NCI-H2196 treated with DMSO at 0.1 percent for 48 hours (cell line): ENCODE data around the gene FAM24B.
"Not testable (repeated sequence)": the region's sequence is repeated elsewhere in the genome, so short reads cannot be mapped to it uniquely, and the experiment has no call there.

ENCODE experiments used
- DNase-seq: peaks from one replicate; lab custom pipeline; 2025; ENCODE audit not compliant: unreplicated experiment; lab: John Stamatoyannopoulos, UW

The FAM24B gene, protein sequence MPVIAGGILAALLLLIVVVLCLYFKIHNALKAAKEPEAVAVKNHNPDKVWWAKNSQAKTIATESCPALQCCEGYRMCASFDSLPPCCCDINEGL

DNA sequence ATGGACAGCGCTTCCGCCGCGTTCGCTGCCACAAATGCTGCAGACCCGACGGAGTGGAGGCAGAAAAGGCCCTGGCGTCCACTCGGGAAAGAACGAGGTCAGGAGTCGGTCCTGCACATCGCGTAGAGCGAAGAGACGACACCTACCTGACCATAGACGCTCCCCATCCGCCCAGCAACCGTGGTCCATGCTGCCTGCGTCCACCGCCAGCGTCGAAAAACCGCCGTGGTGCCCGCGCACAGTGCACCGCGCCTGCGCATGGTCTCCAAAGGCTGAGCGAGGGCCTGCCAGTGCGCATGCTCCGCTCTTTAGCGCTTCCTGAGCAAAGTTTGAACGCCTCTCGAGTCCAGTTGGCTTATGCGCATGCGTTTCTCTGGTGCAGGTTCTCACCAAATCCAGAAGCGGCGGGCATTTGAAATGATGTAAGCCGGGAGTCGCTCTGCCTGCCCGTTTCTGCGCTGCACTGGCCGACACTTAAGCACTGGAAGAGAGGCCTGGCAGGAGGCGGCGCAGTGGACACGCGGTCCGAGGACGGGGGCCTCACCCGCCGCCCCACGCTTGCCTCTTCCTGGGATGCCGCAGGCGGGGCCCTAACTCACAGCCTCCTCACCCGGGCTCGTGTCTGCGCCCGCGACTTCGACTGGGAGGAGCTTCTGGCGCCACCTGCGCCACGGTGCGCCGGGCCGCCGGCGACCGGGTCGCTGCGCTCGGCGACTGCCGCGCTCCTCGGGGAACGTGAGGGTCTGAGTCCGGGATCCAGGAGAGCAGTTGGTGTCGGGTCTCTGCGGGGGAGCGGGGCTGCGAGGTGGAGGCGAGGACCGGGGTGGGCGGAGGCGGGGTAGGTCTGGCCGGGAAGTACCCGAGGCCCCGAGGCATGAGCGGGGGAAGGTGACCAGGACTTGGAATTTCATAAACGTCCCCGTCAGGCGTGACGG, at the start of gene FAM24B:
FAM24B (minus strand) TSS at position 243 of the 935 bp plus-strand sequence. CDS start 29,066 bp downstream, outside the sequence.
- no peak for DNase-seq

DNA sequence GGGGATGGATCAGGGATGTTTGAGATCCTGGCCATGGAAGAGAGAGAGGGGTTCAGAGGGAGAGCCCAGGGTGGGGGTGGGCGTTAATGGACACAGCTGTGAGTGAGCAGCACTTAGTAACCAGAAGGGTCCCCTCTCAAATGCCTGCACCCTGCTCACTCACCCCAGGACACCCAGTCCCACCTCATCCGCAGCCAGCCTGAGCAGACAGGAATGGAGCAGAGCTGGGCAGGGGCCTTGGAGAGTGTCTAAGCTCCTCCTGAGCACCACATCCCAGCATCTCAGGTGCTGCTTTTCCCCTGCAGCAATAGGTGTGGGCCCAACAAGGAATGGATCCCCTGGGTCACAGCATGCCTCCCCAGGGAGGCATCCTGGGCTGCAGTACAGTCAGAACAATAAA, 36.3 kb upstream of the FAM24B start:
- DNase-seq, result no peak

DNA sequence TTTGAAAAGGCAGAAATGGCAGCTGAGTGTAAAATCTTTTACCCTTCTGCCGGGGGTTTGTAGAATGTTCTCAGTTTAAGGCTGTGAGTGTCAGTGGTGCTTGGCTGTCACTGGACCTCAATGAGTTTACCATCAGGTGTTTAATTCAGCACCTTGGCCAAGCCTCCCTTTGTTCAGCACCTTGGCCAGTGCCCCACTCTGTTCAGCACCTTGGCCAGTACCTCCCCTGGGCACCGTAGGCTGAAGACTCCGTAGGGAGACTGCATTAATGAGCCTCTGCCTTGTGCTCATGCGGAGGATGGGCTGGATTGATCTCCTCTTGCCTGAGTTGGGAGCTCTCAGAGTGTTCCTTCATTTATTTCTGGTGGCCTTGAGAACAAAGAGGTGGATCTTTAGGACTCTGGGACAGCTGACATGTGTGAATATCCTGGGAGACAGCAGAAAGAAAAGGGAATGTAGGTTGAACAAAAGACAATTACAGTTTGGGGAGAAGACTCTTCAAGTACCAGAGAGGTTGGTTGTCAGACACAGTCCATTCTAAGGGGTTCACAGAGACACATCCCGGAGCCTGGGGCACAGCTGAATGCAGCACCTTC, 32.6 kb upstream of the FAM24B start:
- DNase-seq, result no peak

DNA sequence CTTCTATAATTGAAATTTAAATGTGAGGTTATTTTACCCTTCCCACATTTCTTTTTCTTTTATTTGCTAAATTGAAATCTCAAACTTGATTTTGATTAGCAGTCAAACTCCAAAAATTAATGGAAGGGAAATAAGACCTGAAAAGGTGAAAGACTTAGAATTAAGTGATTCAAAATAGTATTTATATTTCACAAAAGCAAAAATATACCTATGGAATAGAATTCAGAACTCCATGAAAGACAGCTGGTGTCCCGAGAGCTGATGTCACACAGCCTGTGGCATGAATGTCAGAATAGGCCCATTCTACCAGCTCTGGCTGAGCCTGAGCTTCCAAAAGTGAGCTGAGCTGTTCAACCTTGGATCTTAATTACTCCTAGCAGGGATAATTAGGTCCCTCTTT, 30.9 kb upstream of the FAM24B start, which contains the start of gene FAM24A:
FAM24A (plus strand) TSS at position 301 of the 400 bp plus-strand sequence. CDS start 1,025 bp downstream, outside the sequence.
- DNase-seq, result no peak

DNA sequence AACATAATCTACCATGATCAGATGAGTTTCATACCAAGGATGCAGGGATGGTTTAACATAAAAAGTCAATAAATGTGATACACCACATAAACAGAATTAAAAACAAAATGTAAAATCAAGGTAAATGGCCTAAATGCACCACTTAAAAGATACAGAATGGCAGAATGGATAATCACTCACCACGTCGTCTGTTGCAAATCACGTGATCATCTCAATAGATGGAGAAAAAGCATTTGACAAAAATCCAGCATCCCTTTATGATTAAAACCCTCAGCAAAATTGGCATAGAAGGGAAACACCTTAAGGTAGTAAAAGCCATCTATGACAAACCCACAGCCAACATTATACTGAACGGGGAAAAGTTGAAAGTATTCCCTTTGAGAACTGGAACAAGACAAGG, 24.5 kb upstream of the FAM24B start:
- not testable (repeated sequence) for DNase-seq

DNA sequence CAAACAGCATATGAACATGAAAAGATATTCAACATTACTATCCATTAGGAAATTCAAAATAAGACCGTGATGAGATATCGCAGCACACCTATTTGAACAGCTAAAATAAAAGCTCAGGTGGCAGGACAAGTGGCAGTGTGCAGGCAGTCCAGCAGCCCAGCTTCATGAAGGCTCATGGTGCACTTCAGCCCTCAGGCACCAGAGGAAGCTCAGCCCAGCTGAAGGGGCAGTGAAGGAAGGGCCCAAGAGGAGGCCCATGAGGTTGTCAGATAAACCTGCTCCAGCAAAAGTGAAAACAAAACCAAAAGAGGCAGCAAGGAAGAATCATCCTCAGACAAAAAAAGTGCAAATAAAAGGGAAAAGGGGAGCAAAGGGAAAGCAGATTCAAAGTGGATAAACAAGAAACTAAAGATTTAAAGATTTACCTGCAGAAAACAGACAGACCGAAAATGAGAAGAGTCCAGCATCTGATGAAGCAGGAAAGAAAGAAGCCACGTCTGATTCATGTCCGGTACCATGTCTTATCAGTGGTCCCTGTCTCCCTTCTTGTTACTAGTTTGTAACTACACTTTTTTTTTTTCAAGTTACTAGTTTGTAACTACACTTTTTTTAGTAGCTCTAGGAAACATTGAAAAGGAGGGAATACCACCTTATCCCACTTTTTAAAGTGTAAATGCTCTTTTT, 15.0 kb upstream of the FAM24B start:
- DNase-seq, result no peak

DNA sequence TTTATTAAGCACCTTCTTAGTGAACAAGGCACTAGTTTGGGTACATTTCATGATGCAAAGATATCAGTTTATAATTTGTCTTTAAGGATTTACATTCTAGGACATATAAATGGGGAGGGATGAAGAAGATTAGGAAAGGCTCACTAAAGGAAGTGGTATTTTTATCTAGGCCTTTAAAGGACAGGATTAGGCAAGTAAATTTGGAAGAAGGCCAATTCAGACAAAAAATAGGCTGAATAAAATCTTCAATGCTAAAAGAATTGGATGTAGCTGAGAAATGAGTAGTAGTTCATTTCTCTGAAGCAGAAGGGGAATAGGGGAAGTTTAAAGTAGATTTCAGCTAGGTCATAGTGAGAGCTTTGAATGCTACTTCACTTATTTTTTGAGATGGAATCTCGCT, 4.8 kb upstream of the FAM24B start:
- no peak for DNase-seq

DNA sequence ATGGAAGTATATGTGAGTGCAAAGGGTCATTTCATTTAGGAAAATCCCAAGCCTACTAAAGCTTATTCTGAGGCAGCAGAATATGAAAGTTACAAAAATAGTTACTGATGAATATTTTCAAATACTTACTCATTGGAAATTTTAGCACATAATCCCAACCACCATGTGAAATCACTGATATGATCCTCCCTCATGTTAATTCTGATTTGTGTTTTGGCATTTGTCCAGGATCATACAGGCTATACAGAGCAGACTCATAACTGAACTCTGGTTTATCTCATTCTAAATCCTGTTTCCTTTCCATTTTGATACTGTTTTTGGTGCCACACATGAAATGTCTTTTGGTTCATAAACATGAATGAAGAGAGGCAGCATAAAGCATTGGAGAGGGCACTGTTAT, 3.4 kb upstream of the FAM24B start:
- no peak for DNase-seq

DNA sequence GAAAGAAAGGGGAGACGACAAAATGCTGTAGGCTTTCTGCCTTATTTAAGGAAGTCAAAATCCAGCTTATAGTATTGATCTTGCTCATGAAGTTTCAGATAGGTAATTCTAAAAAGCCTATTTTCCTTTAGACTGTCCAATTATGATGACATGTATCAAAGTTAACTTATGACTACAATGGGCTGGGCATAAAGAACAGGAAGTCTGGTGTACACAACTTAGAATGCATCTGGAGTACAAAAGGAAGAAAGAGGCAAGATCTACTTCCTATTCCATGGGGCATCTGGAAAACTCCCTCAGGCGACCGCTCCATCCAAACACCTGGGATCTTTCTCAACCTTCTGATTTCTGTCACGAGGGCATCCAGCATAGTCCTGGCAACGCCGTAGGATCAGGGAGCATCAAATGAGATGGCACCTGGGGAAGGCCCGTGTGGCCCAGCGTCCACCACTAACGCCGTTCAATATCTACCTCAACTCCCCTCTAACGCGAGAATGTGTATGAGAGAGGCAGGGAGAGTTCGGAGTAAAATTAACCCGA, 512 bp downstream of the FAM24B start:
- DNase-seq, result no peak

DNA sequence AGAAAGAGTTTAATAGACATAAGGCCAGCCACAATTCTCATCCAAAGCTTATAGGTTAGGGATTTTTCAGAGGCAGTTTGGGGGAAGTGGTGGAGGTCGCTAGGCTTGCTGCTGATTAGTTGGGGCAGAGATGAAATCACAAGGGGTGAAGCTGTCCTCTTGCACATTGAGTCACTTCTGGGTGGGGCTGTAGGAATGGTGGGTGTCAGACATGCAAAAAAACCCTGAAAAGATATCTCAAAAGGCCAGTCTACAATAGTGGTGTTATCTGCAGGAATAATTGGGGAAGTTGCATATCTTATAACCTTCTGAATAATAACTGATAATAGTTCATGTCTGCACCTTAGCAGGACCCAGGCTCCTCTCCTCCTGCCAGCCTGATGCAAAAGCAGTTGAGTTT, 2.1 kb downstream of the FAM24B start:
- DNase-seq, result no peak

DNA sequence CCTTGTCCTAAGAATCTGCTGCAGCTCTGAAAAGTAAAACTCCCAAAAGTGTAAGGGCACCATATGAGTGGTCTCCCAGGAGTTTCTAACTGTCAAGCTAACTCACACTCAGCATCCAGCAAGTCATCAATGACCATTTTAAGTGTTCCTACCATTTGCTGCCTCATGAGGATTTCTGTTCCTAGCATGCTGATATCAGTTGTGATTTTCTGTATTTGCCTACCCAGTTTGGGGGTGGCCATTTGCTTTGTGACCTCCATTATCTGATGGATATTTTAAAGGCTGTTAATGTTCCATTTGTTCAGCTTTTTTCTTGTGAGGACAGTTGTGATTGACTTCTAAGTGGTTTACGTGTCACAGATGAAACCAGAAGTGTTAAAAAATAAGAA, 2.9 kb downstream of the FAM24B start:
- DNase-seq, result no peak

DNA sequence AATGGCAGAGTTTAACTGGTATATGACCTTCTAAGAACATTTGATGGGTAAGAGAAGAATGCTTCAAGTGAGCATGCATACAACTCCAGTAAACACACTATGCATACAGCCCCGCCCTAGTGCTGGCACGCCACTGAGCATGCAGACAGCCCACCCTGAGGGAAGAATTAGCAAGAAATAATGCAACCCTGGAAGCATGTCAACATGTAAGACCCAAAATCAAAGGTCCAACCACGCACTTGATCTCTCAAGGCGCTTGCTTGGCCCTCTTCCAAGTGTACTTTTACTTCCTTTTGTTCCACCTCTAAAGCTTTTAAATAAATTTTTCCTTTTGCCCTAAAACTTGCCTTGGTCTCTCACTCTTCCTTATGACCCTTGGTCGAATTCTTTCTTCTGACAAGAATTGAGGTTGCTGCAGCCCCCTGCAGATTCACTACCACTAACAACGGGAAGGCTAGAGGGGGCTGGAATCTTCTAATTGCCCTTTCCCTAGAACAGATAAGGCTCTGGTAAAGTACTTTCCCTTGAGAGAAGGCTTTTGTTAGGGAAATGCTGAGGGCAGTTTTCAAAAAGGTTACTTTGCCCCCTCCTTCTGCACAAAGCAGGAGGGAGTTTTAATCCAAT, 3.4 kb downstream of the FAM24B start:
- no peak for DNase-seq

DNA sequence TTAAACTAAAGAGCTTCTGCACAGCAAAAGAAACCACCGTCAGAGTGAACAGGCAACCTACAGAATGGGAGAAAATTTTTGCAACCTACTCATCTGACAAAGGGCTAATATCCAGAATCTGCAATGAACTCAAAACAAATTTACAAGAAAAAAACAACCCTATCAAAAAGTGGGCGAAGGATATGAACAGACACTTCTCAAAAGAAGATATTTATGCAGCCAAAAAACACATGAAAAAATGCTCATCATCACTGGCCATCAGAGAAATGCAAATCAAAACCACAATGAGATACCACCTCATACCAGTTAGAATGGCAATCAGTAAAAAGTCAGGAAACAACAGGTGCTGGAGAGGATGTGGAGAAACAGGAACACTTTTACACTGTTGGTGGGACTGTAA, 7.4 kb downstream of the FAM24B start:
- DNase-seq, result not testable (repeated sequence)

DNA sequence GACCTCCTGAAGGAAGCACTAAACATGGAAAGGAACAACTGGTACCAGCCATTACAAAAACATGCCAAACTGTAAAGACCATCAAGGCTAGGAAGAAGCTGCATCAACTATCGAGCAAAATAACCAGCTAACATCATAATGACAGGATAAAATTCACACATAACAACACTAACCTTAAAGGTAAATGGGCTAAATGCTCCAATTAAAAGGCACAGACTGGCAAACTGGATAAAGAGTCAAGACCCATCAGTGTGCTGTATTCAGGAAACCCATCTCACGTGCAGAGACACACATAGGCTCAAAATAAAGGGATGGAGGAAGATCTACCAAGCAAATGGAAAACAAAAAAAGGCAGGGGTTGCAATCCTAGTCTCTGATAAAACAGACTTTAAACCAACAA, 10.6 kb downstream of the FAM24B start:
- DNase-seq, result not testable (repeated sequence)

DNA sequence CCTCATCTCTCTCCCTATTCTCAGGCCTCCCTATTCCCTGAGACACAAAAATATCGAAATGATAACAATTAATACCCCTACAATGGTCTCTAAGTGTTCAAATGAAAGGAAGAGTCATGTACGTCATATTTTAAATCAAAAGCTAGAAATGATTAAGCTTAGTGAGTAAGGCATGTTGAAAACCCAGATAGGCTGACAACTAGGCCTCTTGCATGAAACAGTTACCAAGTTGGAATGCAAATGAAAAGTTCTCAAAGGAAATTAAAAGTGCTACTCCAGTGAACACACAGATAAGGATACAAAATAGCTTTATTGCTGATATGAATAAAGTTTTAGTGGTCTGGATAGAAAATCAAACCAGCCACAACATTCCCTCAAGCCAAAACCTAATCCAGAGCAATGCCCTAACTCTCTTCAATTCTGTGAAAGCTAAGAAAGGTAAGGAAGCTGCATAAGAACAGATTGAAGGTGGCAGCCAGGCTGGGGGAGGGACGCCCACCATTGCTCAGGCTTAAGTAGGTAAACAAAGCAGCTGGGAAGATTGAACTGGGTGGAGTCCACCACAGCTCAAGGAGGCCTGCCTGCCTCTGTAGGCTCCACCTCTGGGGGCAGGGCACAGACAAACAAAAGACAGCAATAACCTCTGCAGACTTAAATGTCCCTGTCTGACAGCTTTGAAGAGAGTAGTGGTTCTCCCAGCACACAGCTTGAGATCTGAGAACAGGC, 12.5 kb downstream of the FAM24B start:
- not testable (repeated sequence) for DNase-seq

DNA sequence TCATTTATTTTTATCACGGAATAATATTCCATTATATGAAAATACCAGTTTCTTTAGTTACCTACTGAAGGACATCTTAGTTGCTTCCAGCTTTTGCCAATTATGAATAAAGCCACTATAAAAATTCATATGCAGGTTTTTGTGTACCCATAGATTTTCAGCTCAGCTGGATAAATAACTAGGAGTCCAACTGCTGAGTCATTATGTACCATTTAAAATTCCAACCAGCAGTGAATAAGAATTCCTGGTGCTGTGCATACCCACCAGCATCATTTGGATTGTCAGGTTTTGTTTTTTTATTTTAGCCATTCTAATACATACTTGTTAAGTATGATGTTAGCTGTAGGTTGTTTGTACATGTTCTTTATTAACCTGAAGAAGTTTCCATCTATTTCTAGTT, 14.5 kb downstream of the FAM24B start:
- no peak for DNase-seq

DNA sequence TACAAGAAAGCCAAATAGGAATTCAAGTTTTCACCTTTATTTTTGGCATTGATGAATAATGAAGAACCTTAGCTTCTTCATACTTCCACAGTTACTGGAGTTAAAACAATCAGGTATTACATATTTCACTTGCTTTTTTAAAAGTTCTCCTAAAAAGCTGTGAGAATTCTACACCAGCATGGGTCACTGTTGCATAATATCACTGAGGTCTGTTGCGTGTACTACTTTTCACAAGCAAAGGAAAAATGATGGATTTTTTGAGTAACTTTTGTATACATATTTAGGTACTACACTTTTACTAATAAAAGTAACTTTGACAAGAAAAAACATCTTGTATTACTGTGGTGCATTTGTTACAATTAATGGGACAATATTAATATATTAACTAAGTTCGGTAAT, 15.2 kb downstream of the FAM24B start:
- DNase-seq, result no peak

DNA sequence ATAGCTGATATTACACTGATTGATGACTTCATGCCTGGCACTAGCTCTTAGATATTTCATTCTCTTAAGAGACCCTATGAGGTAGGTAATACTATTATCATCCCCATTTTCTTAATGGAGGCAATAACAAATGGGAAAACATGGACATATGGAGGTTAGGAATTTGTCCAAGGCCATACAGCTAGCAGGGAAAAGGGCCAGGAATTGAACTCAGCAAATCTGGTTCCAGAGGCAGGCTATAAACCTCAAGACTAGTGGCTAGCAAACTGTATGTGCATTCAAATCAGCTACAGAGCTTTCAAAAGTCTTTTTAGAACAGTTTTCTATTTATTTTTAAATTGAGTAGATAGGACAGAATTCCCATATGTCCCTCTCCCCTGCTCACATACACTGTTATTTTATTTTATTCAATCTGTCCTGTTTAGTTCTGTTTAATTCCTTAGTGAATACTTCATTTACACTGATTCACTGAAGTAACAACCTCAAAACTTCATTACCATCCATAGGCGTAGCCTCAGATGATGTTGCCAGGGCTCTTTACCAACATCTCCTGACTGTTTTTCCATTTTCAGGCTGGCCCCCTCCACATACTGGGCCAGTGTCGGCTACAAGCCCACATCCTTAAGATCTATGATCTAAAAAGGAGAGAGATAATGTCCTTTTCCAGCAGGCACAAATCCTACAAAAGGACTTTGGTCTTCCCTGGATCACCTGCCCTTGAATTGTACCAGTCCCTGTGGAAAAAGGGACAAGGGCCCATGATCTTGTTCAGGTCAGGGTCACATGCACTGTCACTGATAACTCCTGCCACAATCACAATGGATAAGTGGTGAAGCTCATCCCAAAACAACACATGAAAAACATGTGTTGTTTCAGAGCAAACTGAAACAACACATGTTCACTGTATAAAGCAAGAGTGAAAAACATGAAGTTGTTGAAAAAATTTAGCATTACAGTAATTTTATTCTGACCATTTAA, 15.9 kb downstream of the FAM24B start:
- no peak for DNase-seq

DNA sequence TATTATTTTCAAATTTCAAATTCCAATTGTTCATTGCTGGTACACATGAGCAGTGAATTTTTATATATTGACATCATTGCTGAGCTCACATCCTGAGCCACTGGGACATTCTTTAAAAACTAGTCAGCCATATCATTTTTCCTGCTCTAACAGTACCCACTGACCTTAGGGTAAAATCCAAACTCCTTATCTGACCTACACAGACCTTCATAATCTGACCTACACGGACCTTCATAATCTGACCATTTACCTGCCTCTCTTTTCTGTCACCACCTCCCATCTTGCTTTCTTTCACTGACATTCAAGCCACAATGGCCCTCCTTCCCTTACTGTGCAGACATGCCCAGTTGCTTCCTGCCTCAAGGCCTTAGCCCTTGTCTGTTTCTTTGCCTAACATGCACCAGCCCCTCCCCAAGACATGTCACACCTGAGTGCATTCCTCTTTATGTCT, 17.6 kb downstream of the FAM24B start:
- DNase-seq, result no peak
